RWPE1 (cell line): ENCODE results near the gene HRC.
A peak's percentile ranks its signal among the peaks of the same experiment; 100 is the strongest.
"Not testable (repeated sequence)": the region's sequence is repeated elsewhere in the genome, so short reads cannot be mapped to it uniquely, and the experiment has no call there.

Experiments used
- CTCF ChIA-PET: fragments of 350-600 bp; sonication (Branson Sonifier 250); formaldehyde crosslinking; extraction: SDS; loops from one replicate; lab custom pipeline; 2021; lab: Yijun Ruan, JAX
- POLR2A ChIA-PET: fragments of 400-600 bp; formaldehyde crosslinking; extraction: SDS; loops from one replicate; lab custom pipeline; 2020; ENCODE audit warnings: antibody characterized with exemption; ENCODE audit not compliant: low non-redundant PET; lab: Yijun Ruan, JAX
- DNase-seq: peaks from one replicate; pipeline ENCODE4 v3.0.0; 2012; ENCODE audit warnings: low spot score
- H3K27ac ChIP-seq: fragments of 450-650 bp; 2 replicates; pipeline ENCODE4 v1.5.1; 2017
- TF ChIP-seq, protein P1 (sequence below): fragments of 450-650 bp; conservative IDR thresholded peaks from 2 replicates; pipeline ENCODE4 v1.5.1; 2017; ENCODE audit warnings: low read depth, mild to moderate bottlenecking

HRC gene

DNA sequence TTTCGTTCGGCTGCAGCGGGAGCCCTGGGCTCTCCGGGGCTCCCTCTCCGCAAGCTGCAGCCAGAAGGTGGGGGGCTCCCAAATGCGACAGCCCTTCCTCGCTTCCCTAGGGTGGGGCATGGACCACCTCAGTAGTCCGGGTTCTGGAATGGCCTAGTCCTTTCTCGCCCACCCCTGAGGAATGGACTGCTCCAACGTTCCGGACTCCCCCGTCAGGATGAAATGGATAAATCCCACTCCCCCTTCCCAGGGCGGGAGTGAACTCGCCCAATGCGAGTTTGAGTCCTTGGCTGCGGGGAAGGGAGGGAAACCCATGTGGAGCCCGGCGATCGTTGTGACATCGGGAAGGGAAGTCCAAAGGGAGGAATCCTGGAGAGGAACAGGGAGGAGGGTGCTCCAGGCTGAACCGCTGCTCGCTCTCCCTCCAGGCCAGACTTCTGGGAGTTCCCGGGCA lies 5.5 kb downstream of the HRC start:
- TF ChIP-seq, protein P1, sequence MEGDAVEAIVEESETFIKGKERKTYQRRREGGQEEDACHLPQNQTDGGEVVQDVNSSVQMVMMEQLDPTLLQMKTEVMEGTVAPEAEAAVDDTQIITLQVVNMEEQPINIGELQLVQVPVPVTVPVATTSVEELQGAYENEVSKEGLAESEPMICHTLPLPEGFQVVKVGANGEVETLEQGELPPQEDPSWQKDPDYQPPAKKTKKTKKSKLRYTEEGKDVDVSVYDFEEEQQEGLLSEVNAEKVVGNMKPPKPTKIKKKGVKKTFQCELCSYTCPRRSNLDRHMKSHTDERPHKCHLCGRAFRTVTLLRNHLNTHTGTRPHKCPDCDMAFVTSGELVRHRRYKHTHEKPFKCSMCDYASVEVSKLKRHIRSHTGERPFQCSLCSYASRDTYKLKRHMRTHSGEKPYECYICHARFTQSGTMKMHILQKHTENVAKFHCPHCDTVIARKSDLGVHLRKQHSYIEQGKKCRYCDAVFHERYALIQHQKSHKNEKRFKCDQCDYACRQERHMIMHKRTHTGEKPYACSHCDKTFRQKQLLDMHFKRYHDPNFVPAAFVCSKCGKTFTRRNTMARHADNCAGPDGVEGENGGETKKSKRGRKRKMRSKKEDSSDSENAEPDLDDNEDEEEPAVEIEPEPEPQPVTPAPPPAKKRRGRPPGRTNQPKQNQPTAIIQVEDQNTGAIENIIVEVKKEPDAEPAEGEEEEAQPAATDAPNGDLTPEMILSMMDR, result no peak
- peak overlapping the region; percentile 87 for H3K27ac ChIP-seq
- peak; percentile 87 for DNase-seq
- ChIA-PET CTCF (interaction anchor here (0.6 to 3.7 kb wide), 2 partner anchors 52 to 62 kb away, joined by 4 to 14 read pairs; no protein-coding TSS in a partner anchor), POLR2A (interaction anchor here (0.8 kb wide), 1 partner anchor 23 kb away, joined by 8 read pairs; no protein-coding TSS in a partner anchor)

DNA sequence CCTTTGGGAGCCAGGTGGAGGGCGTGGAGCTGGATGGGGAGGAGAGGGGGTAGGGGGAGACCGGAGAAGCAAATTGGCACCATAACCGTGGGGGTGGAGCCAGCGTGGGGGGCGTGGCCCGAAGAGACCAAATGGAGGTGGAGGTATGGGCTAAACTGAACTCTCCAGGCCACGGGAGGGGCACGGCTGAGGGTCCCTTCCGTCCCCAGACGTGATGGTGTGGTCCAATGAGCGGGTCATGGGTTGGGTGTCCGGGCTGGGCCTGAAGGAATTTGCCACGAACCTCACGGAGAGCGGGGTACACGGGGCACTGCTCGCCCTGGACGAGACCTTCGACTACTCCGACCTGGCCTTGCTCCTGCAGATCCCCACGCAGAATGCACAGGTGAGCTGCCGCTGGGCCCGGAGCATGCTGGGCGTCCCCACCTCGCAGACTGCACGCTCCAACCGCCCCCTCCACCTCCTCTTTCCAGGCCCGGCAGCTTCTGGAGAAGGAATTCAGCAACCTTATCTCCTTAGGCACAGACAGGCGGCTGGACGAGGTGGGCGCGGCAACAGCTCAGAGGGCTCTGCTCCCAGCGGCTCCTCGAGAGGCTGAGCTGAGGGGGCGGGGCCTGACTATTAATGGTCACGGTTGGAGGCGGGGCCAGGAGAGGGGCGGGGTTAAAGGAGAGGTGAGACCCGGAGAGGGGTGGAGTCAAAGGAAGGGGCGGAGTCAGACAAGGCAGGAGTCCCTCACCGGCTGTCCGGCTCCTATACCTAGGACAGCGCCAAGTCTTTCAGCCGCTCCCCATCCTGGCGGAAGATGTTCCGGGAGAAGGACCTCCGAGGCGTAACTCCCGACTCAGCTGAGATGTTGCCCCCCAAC lies 6.2 kb downstream of the HRC start:
- ChIA-PET POLR2A (interaction anchor here (0.8 kb wide), 1 partner anchor 22 kb away, joined by 8 read pairs; no protein-coding TSS in a partner anchor), CTCF (interaction anchor here (0.6 to 3.7 kb wide), 3 partner anchors 20 to 61 kb away, joined by 4 to 14 read pairs (median 5); no protein-coding TSS in a partner anchor)
- TF ChIP-seq, protein P1, result no peak
- peak; percentile 99 for DNase-seq
- peak overlapping the region; percentile 87 for H3K27ac ChIP-seq

DNA sequence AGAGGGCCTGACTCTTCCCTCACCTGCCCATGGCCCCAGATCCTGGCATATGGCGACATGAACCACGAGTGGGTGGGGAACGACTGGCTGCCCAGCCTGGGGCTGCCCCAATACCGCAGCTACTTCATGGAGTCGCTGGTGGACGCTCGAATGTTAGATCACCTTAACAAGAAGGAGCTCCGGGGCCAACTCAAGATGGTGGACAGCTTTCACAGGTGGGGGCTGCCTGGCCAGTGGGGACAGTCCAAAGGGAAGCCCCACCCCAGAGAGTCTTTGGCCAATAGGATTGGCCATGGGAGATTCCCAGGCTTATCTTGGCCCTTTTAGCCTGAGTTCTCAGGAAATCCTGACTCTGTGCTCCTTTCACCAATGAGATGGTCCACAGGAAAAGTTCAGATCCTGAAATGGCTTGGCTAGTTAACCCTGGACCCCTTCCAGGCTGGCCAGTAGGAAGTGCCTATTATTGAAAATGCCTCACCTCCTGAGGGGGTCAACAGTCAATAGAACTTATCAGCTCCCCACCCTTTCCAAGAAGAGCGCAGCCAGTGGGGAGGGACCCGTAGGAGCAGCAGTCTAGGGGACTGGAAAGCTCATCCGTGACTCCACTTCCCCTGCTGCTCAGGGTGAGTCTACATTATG lies 7.0 kb downstream of the HRC start:
- no peak for DNase-seq
- ChIA-PET CTCF (interaction anchor here (0.6 to 3.7 kb wide), 2 partner anchors 19 to 50 kb away, joined by 5 to 14 read pairs; no protein-coding TSS in a partner anchor), POLR2A (no interaction called here)
- no peak overlapping the region for H3K27ac ChIP-seq
- TF ChIP-seq, protein P1, result no peak

DNA sequence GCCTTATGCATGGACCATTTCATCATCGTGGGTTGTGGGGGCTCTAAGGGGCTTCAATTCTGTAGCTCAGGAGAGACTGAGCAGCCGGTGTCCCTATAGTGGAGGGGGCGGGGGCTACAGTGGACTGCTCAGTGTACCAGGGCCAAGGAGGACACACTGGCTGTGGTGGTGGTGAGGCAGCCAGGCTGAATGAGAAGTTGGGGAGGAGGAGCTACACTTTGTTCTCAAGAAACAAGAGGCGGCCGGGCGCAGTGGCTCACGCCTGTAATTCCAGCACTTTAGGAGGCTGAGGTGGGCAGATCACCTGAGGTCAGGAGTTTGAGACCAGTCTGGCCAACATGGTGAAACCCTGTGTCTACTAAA lies 8.8 kb downstream of the HRC start:
- DNase-seq, POLR2A ChIA-PET: not testable (repeated sequence)
- CTCF ChIA-PET, result interaction anchor here (0.6 to 3.7 kb wide), 3 partner anchors 11 to 434 kb away, joined by 3 to 14 read pairs (median 3); partner anchors contain the start of gene NOSIP
- peak overlapping the region; percentile 7; the same call in 1 of the 2 replicates for H3K27ac ChIP-seq

DNA sequence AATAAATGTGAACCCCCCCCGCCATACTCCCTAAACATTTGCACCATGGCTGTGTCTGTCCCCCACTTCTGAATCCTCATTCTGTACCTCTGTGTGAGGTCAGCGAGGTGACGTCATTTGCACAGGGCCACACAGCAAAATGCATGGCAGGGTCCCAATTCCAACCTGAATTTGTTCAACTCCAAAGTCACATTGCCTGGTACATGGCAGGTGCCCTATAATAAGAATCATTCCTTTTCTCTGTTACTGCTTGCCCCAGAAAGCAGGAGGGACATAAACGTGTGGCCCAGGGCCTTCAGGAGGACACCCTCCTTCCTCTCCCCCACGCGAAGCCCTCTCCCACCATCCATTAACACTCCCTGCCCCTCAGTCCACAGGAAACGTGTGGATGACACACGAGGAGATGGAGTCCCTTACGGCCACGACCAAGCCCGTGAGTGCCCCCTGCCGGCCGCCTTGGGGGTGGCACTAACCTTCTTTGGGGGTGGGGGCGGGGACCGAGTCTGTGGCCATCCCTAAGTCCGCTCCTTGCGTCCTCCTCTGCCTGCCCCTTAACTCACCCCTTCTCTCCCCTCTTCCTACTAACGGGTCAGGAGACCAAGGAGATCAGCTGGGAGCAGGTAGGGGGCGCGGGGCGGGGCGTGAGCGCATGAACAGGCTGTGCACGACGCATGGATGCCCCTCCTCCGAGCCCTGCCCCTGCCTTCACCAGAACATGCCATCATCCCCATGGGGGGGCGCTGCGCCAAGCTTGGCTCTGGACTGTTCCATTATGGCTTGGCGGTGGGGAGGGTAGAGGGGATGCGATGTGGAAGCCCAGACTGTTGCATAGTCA lies 9.4 kb downstream of the HRC start:
- no peak overlapping the region for H3K27ac ChIP-seq
- ChIA-PET POLR2A (no interaction called here), CTCF (interaction anchor here (0.6 to 3.7 kb wide), 3 partner anchors 10 to 435 kb away, joined by 3 to 14 read pairs (median 3); partner anchors contain the start of gene NOSIP)
- TF ChIP-seq, protein P1, result peak; percentile 69
- peak; percentile 31 for DNase-seq

DNA sequence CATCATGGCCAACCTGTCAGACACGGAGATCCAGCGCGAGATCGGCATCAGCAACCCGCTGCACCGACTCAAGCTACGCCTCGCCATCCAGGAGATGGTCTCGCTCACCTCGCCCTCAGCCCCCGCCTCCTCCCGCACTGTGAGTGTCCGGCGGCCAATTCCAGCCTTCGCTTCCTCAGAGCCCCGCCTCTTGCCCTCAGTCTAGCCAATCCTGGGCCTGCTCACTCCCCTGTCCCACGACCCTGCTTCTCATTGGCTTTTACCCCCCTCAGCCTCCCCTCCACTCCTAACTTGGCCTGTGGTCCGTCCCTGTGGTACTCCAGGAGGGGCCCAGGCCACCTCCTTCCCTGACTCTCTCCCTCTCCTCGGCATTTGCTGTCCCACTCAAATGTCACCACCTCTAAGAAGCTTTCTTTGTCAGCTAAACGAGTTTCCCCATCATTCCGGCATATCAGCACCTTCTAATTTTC lies 12.3 kb downstream of the HRC start:
- DNase-seq, result peak; percentile 95
- H3K27ac ChIP-seq, result peak overlapping the region; percentile 21
- TF ChIP-seq, protein P1, result no peak
- CTCF ChIA-PET, result interaction anchor here (0.6 kb wide), 1 partner anchor 112 kb away, joined by 5 read pairs; no protein-coding TSS in a partner anchor
- POLR2A ChIA-PET, result no interaction called here
